Esophagus muscularis mucosa (tissue), 4 donors: ENCODE results near the gene RPRD1B.

ENCODE experiments used
- EP300 ChIP-seq: sonication (generic); formaldehyde crosslinking; IDR thresholded peaks from one replicate; pipeline ENCODE4 v1.6.1; 2017; ENCODE audit warnings: antibody characterized with exemption
- POLR2A ChIP-seq: fragments of 450-650 bp; IDR thresholded peaks from one replicate; pipeline ENCODE4 v1.6.1; 2017; ENCODE audit warnings: antibody characterized with exemption, moderate library complexity, mild to moderate bottlenecking, low read depth
- POLR2AphosphoS5 ChIP-seq, 2 donors: sonication (generic); formaldehyde crosslinking; IDR thresholded peaks; one replicate each; pipeline ENCODE4 v1.6.1; 2017; ENCODE audit warnings: antibody characterized with exemption in 2 of 2
- TF ChIP-seq, protein P1 (sequence below), 3 experiments: fragments of 200-600 bp in 2 of 3; fragments of 450-650 bp in 1 of 3; sonication (generic) in 2 of 3; IDR thresholded peaks; one replicate each; pipeline ENCODE4 v1.5.1; 2017 to 2019; ENCODE audit warnings: antibody characterized with exemption in 3 of 3, mild to moderate bottlenecking in 2 of 3, moderate library complexity in 1 of 3

DNA sequence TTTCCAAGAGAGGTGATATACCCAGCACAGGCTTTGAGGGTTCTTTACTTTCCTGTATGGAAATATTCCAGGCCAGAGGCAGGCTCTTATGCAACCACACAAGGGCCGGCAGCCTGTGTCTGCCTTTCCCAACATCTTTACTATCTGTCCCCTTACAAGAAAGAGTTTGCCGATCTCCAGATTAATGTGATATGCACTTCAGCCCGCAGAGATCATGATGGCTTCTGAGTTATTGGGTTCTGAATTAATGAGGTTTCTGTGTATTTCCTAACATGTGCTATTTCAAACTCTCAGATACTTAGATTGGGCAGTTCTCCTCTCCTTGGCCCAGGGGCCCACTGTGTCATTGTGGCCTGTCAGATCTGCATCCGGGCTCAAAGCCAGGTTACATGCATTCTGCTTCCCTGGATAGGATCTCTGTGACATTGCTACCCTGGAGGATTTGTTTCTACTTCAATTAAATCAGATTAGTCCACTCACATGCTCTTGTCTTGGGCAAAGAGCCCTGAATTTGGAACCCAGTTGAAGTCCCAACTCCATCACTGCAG is 75.0 kb downstream of the RPRD1B start:
- TF ChIP-seq, protein P1, sequence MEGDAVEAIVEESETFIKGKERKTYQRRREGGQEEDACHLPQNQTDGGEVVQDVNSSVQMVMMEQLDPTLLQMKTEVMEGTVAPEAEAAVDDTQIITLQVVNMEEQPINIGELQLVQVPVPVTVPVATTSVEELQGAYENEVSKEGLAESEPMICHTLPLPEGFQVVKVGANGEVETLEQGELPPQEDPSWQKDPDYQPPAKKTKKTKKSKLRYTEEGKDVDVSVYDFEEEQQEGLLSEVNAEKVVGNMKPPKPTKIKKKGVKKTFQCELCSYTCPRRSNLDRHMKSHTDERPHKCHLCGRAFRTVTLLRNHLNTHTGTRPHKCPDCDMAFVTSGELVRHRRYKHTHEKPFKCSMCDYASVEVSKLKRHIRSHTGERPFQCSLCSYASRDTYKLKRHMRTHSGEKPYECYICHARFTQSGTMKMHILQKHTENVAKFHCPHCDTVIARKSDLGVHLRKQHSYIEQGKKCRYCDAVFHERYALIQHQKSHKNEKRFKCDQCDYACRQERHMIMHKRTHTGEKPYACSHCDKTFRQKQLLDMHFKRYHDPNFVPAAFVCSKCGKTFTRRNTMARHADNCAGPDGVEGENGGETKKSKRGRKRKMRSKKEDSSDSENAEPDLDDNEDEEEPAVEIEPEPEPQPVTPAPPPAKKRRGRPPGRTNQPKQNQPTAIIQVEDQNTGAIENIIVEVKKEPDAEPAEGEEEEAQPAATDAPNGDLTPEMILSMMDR (IDR thresholded peaks at IDR 0.05), result no peak
- TF ChIP-seq POLR2AphosphoS5 (IDR thresholded peaks at IDR 0.05) (peak in 1 of 2 donors; percentile 18), EP300 (no peak), POLR2A (no peak)
